ENCODE measurements around the gene SEC14L1. TPM values are rescaled to one million over a fixed set of nuclear protein-coding genes. Genes with fewer than 3 reads are reported as not detected.
"Not testable (repeated sequence)": the region's sequence is repeated elsewhere in the genome, so short reads cannot be mapped to it uniquely, and the experiment has no call there.

The SEC14L1 gene
- total and polyA plus RNA-seq, 8 donors, result 3.2 to 106 (median 43.9) TPM

GRCh38 chr17:77247609-77248008, 106.8 kb downstream of the SEC14L1 start:
- no peak for DNase-seq

GRCh38 chr17:77248216-77249114, 107.7 kb downstream of the SEC14L1 start:
- 70 to 81% (median 74%) methylated on average over 17 of the region's 17 CpGs for WGBS, 5 donors
- intact Hi-C loops (cut with DNase I; ENCODE audit: low total_unique reads), result loop anchor here (5.0 kb wide), 1 partner anchor 166 kb away; no protein-coding TSS in a partner anchor
- TF ChIP-seq POLR2AphosphoS5 (IDR thresholded peaks at IDR 0.05) (no peak), CTCF (IDR thresholded peaks at IDR 0.05) (no peak), POLR2A (IDR thresholded peaks at IDR 0.05) (no peak), EP300 (IDR thresholded peaks at IDR 0.05) (no peak)
- Histone ChIP-seq H3K27me3 (peaks cover 0 to 16% (median 0%) of the 10 kb centered on the region in 3 donors), H3K4me1 (peaks cover 8 to 16% (median 14%) of the 10 kb centered on the region in 4 donors), H3K4me3 (no peak overlapping the region), H3K27ac (no peak overlapping the region), H3K9me3 (no peaks in the 10 kb centered on the region), H3K36me3 (no peaks in the 10 kb centered on the region)
- no peak for DNase-seq

More at GRCh38 chr17:77247609-77248008, 106.8 kb downstream of the SEC14L1 start:
- WGBS, 5 donors, result 41 to 49% (median 47%) methylated on average over 8 of the region's 8 CpGs; no CpG with 5 or more reads in 1 of the 5 donors
- peaks cover 0 to 16% (median 0%) of the 10 kb centered on the region in 3 donors for H3K27me3 ChIP-seq
- TF ChIP-seq CTCF (IDR thresholded peaks at IDR 0.05) (no peak), EP300 (IDR thresholded peaks at IDR 0.05) (no peak), POLR2A (IDR thresholded peaks at IDR 0.05) (no peak), POLR2AphosphoS5 (IDR thresholded peaks at IDR 0.05) (no peak)
- intact Hi-C loops (cut with DNase I; ENCODE audit: low total_unique reads), result loop anchor here (5.0 kb wide), 1 partner anchor 165 kb away; no protein-coding TSS in a partner anchor
- no peak overlapping the region for H3K27ac ChIP-seq
- H3K4me1 ChIP-seq, result peaks cover 8 to 15% (median 13%) of the 10 kb centered on the region in 4 donors
- no peaks in the 10 kb centered on the region for H3K9me3 ChIP-seq
- H3K36me3 ChIP-seq, result no peaks in the 10 kb centered on the region
- peak overlapping the region in 3 of 4 donors; percentile 55 to 64 (median 60) for H3K4me3 ChIP-seq

- peaks cover 0 to 31% (median 0%) of the 10 kb centered on the region in 3 donors for H3K27me3 ChIP-seq
- intact Hi-C loops (cut with DNase I; ENCODE audit: low total_unique reads), result no loop called here
- H3K9me3 ChIP-seq, result no peaks in the 10 kb centered on the region
- TF ChIP-seq EP300 (IDR thresholded peaks at IDR 0.05), result no peak
- TF ChIP-seq POLR2AphosphoS5 (IDR thresholded peaks at IDR 0.05), result no peak
- TF ChIP-seq CTCF (IDR thresholded peaks at IDR 0.05), result no peak
- no peak for TF ChIP-seq POLR2A (IDR thresholded peaks at IDR 0.05)
- peaks cover 9 to 41% (median 22%) of the 10 kb centered on the region in 4 donors for H3K4me1 ChIP-seq
- H3K27ac ChIP-seq, result no peak overlapping the region
- no peaks in the 10 kb centered on the region for H3K36me3 ChIP-seq
- no peak overlapping the region for H3K4me3 ChIP-seq
- DNase-seq, result no peak
- WGBS, 5 donors, result 68 to 82% (median 77%) methylated on average over 4 of the region's 4 CpGs
Measured at GRCh38 chr17:77251622-77252183, 110.9 kb downstream of the SEC14L1 start.

- H3K4me3 ChIP-seq; H3K9me3 ChIP-seq; intact Hi-C loops (cut with DNase I; ENCODE audit: low total_unique reads); H3K36me3 ChIP-seq; H3K27ac ChIP-seq; DNase-seq: not testable (repeated sequence)
- Histone ChIP-seq H3K4me1 (peaks cover 3 to 35% (median 17%) of the 10 kb centered on the region in 4 donors), H3K27me3 (peaks cover 0 to 31% (median 0%) of the 10 kb centered on the region in 3 donors)
- 56 to 84% (median 61%) methylated on average over 7 of the region's 7 CpGs for WGBS, 5 donors
Measured at GRCh38 chr17:77252306-77252705, 111.5 kb downstream of the SEC14L1 start.
